Measurements from ENCODE around the gene HDLBP.

Gene HDLBP

DNA sequence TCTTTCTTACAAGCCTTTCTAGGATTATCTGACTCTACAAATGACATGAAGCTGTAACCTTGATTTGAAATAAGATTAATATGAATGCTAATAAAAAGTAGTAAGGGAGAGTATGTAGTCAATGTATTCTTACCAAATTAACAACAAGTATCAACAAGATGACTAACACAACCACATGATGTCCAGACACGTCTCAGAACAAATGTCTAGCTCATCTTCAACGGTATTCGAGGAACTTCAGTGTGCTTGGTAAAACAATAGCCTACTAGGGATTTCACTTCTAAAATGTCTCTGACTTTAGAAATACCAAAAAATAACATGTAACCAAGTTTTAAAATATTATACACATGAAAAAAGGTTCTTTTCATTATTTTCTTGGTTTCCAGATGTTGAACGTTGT is 3.4 kb downstream of the HDLBP start:
- H3K79me2 ChIP-seq (ENCODE audit: control insufficient read depth, insufficient read depth, low read length, poor library complexity) = peaks cover 50% of the 10 kb centered on the region
- peak; percentile 22 to 51 for DNase-seq
- no peaks in the 10 kb centered on the region for H3K9me3 ChIP-seq (ENCODE audit: insufficient read depth, low read depth, low read length)
- no peak overlapping the region for H3K23ac ChIP-seq (ENCODE audit: low read length)
- H2AK5ac ChIP-seq (ENCODE audit: low read length) = no peak overlapping the region
- no peak overlapping the region for H3K14ac ChIP-seq (ENCODE audit: low read length)
- no peak overlapping the region for H2BK12ac ChIP-seq (ENCODE audit: low read length)
- H3K4me1 ChIP-seq (ENCODE audit: control insufficient read depth in 1 of 2, insufficient read depth in 2 of 2, low read length in 2 of 2) = peaks cover 7 to 11% of the 10 kb centered on the region in 2 experiments
- H4K12ac ChIP-seq (ENCODE audit: low read depth, low read length) = no peak overlapping the region
- no peak overlapping the region for H3K9ac ChIP-seq (ENCODE audit: low read length)
- no peaks in the 10 kb centered on the region for H3K36me3 ChIP-seq (ENCODE audit: control insufficient read depth in 1 of 2, insufficient read depth in 2 of 2, low read length in 2 of 2)
- no CpG with 5 or more reads among the region's 4 CpGs for WGBS (ENCODE audit: extremely low coverage, insufficient coverage, insufficient read length)
- no peak overlapping the region for H2BK120ac ChIP-seq (ENCODE audit: insufficient read depth, low read length, poor library complexity)
- H2AFZ ChIP-seq (ENCODE audit: insufficient read depth, low read length, poor library complexity) = no peak overlapping the region
- H3K4ac ChIP-seq (ENCODE audit: low read depth, low read length) = peak overlapping the region; percentile 72
- no peak overlapping the region for H4K91ac ChIP-seq (ENCODE audit: low read depth, low read length)
- no peak overlapping the region for H3K4me2 ChIP-seq (ENCODE audit: low read length)
- no peaks in the 10 kb centered on the region for H3K27me3 ChIP-seq (ENCODE audit: insufficient read depth, low read length)
- H3K79me1 ChIP-seq (ENCODE audit: low read length) = peaks cover 16% of the 10 kb centered on the region
- H2BK5ac ChIP-seq (ENCODE audit: low read depth, low read length, poor library complexity) = no peak overlapping the region
- no peak overlapping the region for H3K4me3 ChIP-seq (ENCODE audit: low read depth, low read length)
- H3K27ac ChIP-seq (ENCODE audit: low read depth, low read length) = no peak overlapping the region
- H3K18ac ChIP-seq (ENCODE audit: low read length) = no peak overlapping the region
- no peak overlapping the region for H4K8ac ChIP-seq (ENCODE audit: low read depth, low read length)

DNA sequence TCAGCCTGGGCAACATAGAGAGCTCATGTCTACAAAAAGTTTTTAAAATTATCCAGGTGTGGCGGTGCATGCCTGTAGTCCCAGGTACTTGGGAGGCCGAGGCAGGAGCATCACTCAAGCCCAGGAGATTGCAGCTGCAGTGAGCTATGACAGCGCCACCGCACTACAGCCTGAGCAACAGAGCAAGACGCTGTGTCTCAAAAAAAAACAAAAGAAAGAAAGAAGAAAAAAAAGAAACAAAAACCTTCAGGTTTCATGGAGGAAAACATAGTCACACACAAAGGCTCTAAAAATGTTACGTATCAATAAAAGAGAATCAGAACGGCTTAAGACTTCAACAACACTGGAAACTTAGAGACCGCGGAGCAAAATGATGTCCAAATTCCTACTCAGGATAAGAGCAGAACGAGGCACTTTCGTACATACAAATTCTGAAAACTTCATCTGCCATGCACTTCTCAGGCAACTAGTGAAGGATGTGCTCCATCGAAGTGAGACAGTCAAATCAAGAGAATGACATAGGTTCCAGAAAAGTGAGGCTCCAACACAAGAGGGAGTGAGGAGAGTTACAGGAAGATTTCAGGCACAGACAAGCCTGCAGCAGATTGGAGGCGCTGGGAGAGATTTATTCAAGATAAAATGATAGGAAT is 4.4 kb downstream of the HDLBP start:
- Histone ChIP-seq H3K23ac (ENCODE audit: low read length) (no peak overlapping the region), H2BK12ac (ENCODE audit: low read length) (no peak overlapping the region), H3K79me1 (ENCODE audit: low read length) (peaks cover 11% of the 10 kb centered on the region), H3K36me3 (ENCODE audit: control insufficient read depth in 1 of 2, insufficient read depth in 2 of 2, low read length in 2 of 2) (no peaks in the 10 kb centered on the region), H4K12ac (ENCODE audit: low read depth, low read length) (no peak overlapping the region), H3K9me3 (ENCODE audit: insufficient read depth, low read depth, low read length) (no peaks in the 10 kb centered on the region), H4K91ac (ENCODE audit: low read depth, low read length) (no peak overlapping the region), H3K79me2 (ENCODE audit: control insufficient read depth, insufficient read depth, low read length, poor library complexity) (peaks cover 43% of the 10 kb centered on the region), H2AK5ac (ENCODE audit: low read length) (no peak overlapping the region), H3K4me2 (ENCODE audit: low read length) (no peak overlapping the region), H2BK120ac (ENCODE audit: insufficient read depth, low read length, poor library complexity) (no peak overlapping the region), H3K18ac (ENCODE audit: low read length) (no peak overlapping the region), H3K27ac (ENCODE audit: low read depth, low read length) (no peak overlapping the region), H3K4me1 (ENCODE audit: control insufficient read depth in 1 of 2, insufficient read depth in 2 of 2, low read length in 2 of 2) (peaks cover 7 to 11% of the 10 kb centered on the region in 2 experiments), H3K14ac (ENCODE audit: low read length) (no peak overlapping the region), H3K4me3 (ENCODE audit: low read depth, low read length) (no peak overlapping the region), H2BK5ac (ENCODE audit: low read depth, low read length, poor library complexity) (no peak overlapping the region), H4K8ac (ENCODE audit: low read depth, low read length) (no peak overlapping the region), H3K27me3 (ENCODE audit: insufficient read depth, low read length) (no peaks in the 10 kb centered on the region), H3K9ac (ENCODE audit: low read length) (no peak overlapping the region), H2AFZ (ENCODE audit: insufficient read depth, low read length, poor library complexity) (no peak overlapping the region), H3K4ac (ENCODE audit: low read depth, low read length) (peak overlapping the region; percentile 94)
- no CpG with 5 or more reads among the region's 13 CpGs for WGBS (ENCODE audit: extremely low coverage, insufficient coverage, insufficient read length)
- DNase-seq = no peak

DNA sequence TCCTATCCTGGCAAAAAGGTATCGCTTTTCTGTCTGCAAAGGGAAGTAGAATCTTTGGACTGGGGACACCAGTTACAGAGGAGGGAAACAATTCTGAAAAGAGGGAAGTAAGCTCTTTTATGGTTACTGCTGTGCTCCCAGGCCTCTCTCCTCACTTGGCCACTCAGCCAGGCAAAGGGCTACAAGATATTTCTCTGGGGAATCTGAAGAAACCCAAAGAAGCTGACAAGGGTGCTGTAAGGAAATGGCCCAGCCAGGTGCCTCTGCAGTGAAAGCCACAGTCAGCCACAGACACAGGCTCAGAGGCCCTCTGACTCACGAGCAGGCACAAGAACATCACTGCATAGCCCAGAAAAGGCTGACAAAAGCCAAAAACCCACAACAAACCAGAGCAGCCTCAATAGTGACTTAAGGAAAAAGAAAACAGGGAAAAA is 5.8 kb downstream of the HDLBP start:
- Histone ChIP-seq H3K4me2 (ENCODE audit: low read length) (no peak overlapping the region), H3K36me3 (ENCODE audit: control insufficient read depth in 1 of 2, insufficient read depth in 2 of 2, low read length in 2 of 2) (peaks cover 0 to 3% of the 10 kb centered on the region in 2 experiments), H4K91ac (ENCODE audit: low read depth, low read length) (no peak overlapping the region), H3K18ac (ENCODE audit: low read length) (no peak overlapping the region), H3K14ac (ENCODE audit: low read length) (no peak overlapping the region), H2BK120ac (ENCODE audit: insufficient read depth, low read length, poor library complexity) (no peak overlapping the region), H3K23ac (ENCODE audit: low read length) (no peak overlapping the region), H3K27ac (ENCODE audit: low read depth, low read length) (no peak overlapping the region), H3K4ac (ENCODE audit: low read depth, low read length) (peak overlapping the region; percentile 30), H3K4me1 (ENCODE audit: control insufficient read depth in 1 of 2, insufficient read depth in 2 of 2, low read length in 2 of 2) (peaks cover 7 to 11% of the 10 kb centered on the region in 2 experiments), H4K12ac (ENCODE audit: low read depth, low read length) (no peak overlapping the region), H3K4me3 (ENCODE audit: low read depth, low read length) (no peak overlapping the region), H2BK5ac (ENCODE audit: low read depth, low read length, poor library complexity) (no peak overlapping the region), H2AK5ac (ENCODE audit: low read length) (no peak overlapping the region), H3K27me3 (ENCODE audit: insufficient read depth, low read length) (no peaks in the 10 kb centered on the region), H3K9ac (ENCODE audit: low read length) (no peak overlapping the region), H4K8ac (ENCODE audit: low read depth, low read length) (no peak overlapping the region), H2AFZ (ENCODE audit: insufficient read depth, low read length, poor library complexity) (no peak overlapping the region), H3K79me2 (ENCODE audit: control insufficient read depth, insufficient read depth, low read length, poor library complexity) (peaks cover 39% of the 10 kb centered on the region), H3K9me3 (ENCODE audit: insufficient read depth, low read depth, low read length) (no peaks in the 10 kb centered on the region), H3K79me1 (ENCODE audit: low read length) (peaks cover 2% of the 10 kb centered on the region), H2BK12ac (ENCODE audit: low read length) (no peak overlapping the region)
- no peak for DNase-seq
- WGBS (ENCODE audit: extremely low coverage, insufficient coverage, insufficient read length) = no CpG with 5 or more reads among the region's 2 CpGs

- peaks cover 7 to 11% of the 10 kb centered on the region in 2 experiments for H3K4me1 ChIP-seq (ENCODE audit: control insufficient read depth in 1 of 2, insufficient read depth in 2 of 2, low read length in 2 of 2)
- H4K12ac ChIP-seq (ENCODE audit: low read depth, low read length) = no peak overlapping the region
- H3K36me3 ChIP-seq (ENCODE audit: control insufficient read depth in 1 of 2, insufficient read depth in 2 of 2, low read length in 2 of 2) = peaks cover 0 to 3% of the 10 kb centered on the region in 2 experiments
- no peak overlapping the region for H3K23ac ChIP-seq (ENCODE audit: low read length)
- no peak overlapping the region for H3K18ac ChIP-seq (ENCODE audit: low read length)
- H3K79me2 ChIP-seq (ENCODE audit: control insufficient read depth, insufficient read depth, low read length, poor library complexity) = peaks cover 37% of the 10 kb centered on the region
- no peak overlapping the region for H3K27ac ChIP-seq (ENCODE audit: low read depth, low read length)
- H3K14ac ChIP-seq (ENCODE audit: low read length) = no peak overlapping the region
- no CpG with 5 or more reads among the region's 18 CpGs for WGBS (ENCODE audit: extremely low coverage, insufficient coverage, insufficient read length)
- H3K9me3 ChIP-seq (ENCODE audit: insufficient read depth, low read depth, low read length) = no peaks in the 10 kb centered on the region
- no peak for DNase-seq
- H2AFZ ChIP-seq (ENCODE audit: insufficient read depth, low read length, poor library complexity) = no peak overlapping the region
- no peak overlapping the region for H2BK5ac ChIP-seq (ENCODE audit: low read depth, low read length, poor library complexity)
- no peak overlapping the region for H2BK12ac ChIP-seq (ENCODE audit: low read length)
- no peak overlapping the region for H2AK5ac ChIP-seq (ENCODE audit: low read length)
- H2BK120ac ChIP-seq (ENCODE audit: insufficient read depth, low read length, poor library complexity) = no peak overlapping the region
- no peaks in the 10 kb centered on the region for H3K79me1 ChIP-seq (ENCODE audit: low read length)
- no peak overlapping the region for H4K91ac ChIP-seq (ENCODE audit: low read depth, low read length)
- H3K4me3 ChIP-seq (ENCODE audit: low read depth, low read length) = no peak overlapping the region
- H3K4ac ChIP-seq (ENCODE audit: low read depth, low read length) = peak overlapping the region; percentile 68
- H3K9ac ChIP-seq (ENCODE audit: low read length) = no peak overlapping the region
- H4K8ac ChIP-seq (ENCODE audit: low read depth, low read length) = no peak overlapping the region
- no peaks in the 10 kb centered on the region for H3K27me3 ChIP-seq (ENCODE audit: insufficient read depth, low read length)
- H3K4me2 ChIP-seq (ENCODE audit: low read length) = no peak overlapping the region
Observed at GRCh38 chr2:241308832-241309500, 6.5 kb downstream of the HDLBP start.
